ENCODE data around the gene UGT2B17.

UGT2B17 gene

GRCh38 chr4:68615699-68616422 is 39.7 kb upstream of the UGT2B17 start:
- no peaks in the 10 kb centered on the region for H3K79me2 ChIP-seq (ENCODE audit: insufficient read depth, low read length)
- H4K20me1 ChIP-seq (ENCODE audit: insufficient read depth, low read length), result no peaks in the 10 kb centered on the region
- H3K27me3 ChIP-seq (ENCODE audit: insufficient read depth, low read length, poor library complexity), result no peaks in the 10 kb centered on the region
- no peaks in the 10 kb centered on the region for H3K4me1 ChIP-seq (ENCODE audit: insufficient read depth, low read length)
- H3K4me3 ChIP-seq (ENCODE audit: low read depth in 1 of 2, low read length in 2 of 2), result no peak overlapping the region
- H3K27ac ChIP-seq (ENCODE audit: low read length), result no peak overlapping the region
- H3K36me3 ChIP-seq (ENCODE audit: insufficient read depth, low read length), result no peaks in the 10 kb centered on the region
- TF ChIP-seq EZH2 (IDR thresholded peaks at IDR 0.05; ENCODE audit: borderline replicate concordance, low read depth, low read length, severe bottlenecking) (no peak), CTCF (IDR thresholded peaks at IDR 0.05; ENCODE audit: borderline replicate concordance, extremely low read depth, low read length, poor library complexity, severe bottlenecking) (no peak)
- DNase-seq (no peak), ATAC-seq (ENCODE audit: insufficient read depth, low read depth) (no peak)
- no peak overlapping the region for H3K4me2 ChIP-seq (ENCODE audit: insufficient read depth, low read length)
- no peaks in the 10 kb centered on the region for H3K9me3 ChIP-seq (ENCODE audit: insufficient read depth, low read length, severe bottlenecking)
- H2AFZ ChIP-seq (ENCODE audit: low read depth, low read length), result no peak overlapping the region
- no peak overlapping the region for H3K9ac ChIP-seq (ENCODE audit: low read depth, low read length)

- no peak for TF ChIP-seq CTCF (IDR thresholded peaks at IDR 0.05; ENCODE audit: borderline replicate concordance, extremely low read depth, low read length, poor library complexity, severe bottlenecking)
- TF ChIP-seq EZH2 (IDR thresholded peaks at IDR 0.05; ENCODE audit: borderline replicate concordance, low read depth, low read length, severe bottlenecking), result no peak
- Histone ChIP-seq H3K79me2 (ENCODE audit: insufficient read depth, low read length) (no peaks in the 10 kb centered on the region), H3K4me3 (ENCODE audit: low read depth in 1 of 2, low read length in 2 of 2) (no peak overlapping the region), H3K4me1 (ENCODE audit: insufficient read depth, low read length) (no peaks in the 10 kb centered on the region), H4K20me1 (ENCODE audit: insufficient read depth, low read length) (no peaks in the 10 kb centered on the region), H3K4me2 (ENCODE audit: insufficient read depth, low read length) (no peak overlapping the region), H3K27ac (ENCODE audit: low read length) (no peak overlapping the region), H3K9ac (ENCODE audit: low read depth, low read length) (no peak overlapping the region), H3K36me3 (ENCODE audit: insufficient read depth, low read length) (no peaks in the 10 kb centered on the region), H3K27me3 (ENCODE audit: insufficient read depth, low read length, poor library complexity) (no peaks in the 10 kb centered on the region), H2AFZ (ENCODE audit: low read depth, low read length) (no peak overlapping the region), H3K9me3 (ENCODE audit: insufficient read depth, low read length, severe bottlenecking) (no peaks in the 10 kb centered on the region)
- no peak for ATAC-seq (ENCODE audit: insufficient read depth, low read depth)
- DNase-seq, result no peak
These were observed 37.6 kb upstream of the UGT2B17 start for GRCh38 chr4:68613752-68614151.

- TF ChIP-seq CTCF (IDR thresholded peaks at IDR 0.05; ENCODE audit: borderline replicate concordance, extremely low read depth, low read length, poor library complexity, severe bottlenecking), result no peak
- TF ChIP-seq EZH2 (IDR thresholded peaks at IDR 0.05; ENCODE audit: borderline replicate concordance, low read depth, low read length, severe bottlenecking), result no peak
- no peak overlapping the region for H3K4me2 ChIP-seq (ENCODE audit: insufficient read depth, low read length)
- ATAC-seq (ENCODE audit: insufficient read depth, low read depth) (no peak), DNase-seq (no peak)
- H3K9ac ChIP-seq (ENCODE audit: low read depth, low read length), result no peak overlapping the region
- H2AFZ ChIP-seq (ENCODE audit: low read depth, low read length), result no peak overlapping the region
- H3K4me3 ChIP-seq (ENCODE audit: low read depth in 1 of 2, low read length in 2 of 2), result no peak overlapping the region
- H3K36me3 ChIP-seq (ENCODE audit: insufficient read depth, low read length), result no peaks in the 10 kb centered on the region
- H3K4me1 ChIP-seq (ENCODE audit: insufficient read depth, low read length), result no peaks in the 10 kb centered on the region
- H3K9me3 ChIP-seq (ENCODE audit: insufficient read depth, low read length, severe bottlenecking), result no peaks in the 10 kb centered on the region
- H3K79me2 ChIP-seq (ENCODE audit: insufficient read depth, low read length), result no peaks in the 10 kb centered on the region
- no peaks in the 10 kb centered on the region for H4K20me1 ChIP-seq (ENCODE audit: insufficient read depth, low read length)
- H3K27me3 ChIP-seq (ENCODE audit: insufficient read depth, low read length, poor library complexity), result no peaks in the 10 kb centered on the region
- H3K27ac ChIP-seq (ENCODE audit: low read length), result no peak overlapping the region
These were observed 30.1 kb upstream of the UGT2B17 start for GRCh38 chr4:68606240-68606639.

All from DND-41 (cell line).